Measurements from ENCODE around the gene SPC25. TPM values are rescaled to one million over a fixed set of nuclear protein-coding genes. Genes with fewer than 3 reads are reported as not detected.

Gene SPC25
- polyA plus RNA-seq, 1 donor from 2014 or later = 2.7 TPM

DNA sequence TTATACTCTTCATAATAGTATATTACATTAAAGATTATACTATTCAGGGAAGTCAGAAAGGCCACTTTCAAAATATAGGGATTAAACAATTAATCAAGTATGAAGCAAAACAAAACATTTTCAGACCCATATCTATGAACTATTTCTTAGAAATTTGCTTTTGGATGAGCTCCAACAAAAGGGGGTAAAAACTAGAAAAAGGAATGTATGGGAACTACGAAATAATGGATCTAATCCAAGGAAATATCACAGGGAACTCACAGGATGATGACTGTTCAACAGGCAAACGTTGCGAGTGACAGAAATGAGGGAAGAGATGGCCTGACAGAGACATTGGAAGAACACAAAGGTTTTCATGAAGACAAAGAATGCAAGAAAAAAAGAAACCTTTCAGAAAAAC is 38.8 kb upstream of the SPC25 start:
- Histone ChIP-seq H3F3A (ENCODE audit: insufficient read depth, low read length, poor library complexity, severe bottlenecking) (no peaks in the 10 kb centered on the region), H3K9me3 (ENCODE audit: low read length) (no peaks in the 10 kb centered on the region), H3K4me3 (ENCODE audit: low read length) (no peak overlapping the region), H3K27me3 (ENCODE audit: insufficient read depth, low read depth, low read length) (no peaks in the 10 kb centered on the region), H3K79me2 (replicated peaks; ENCODE audit: insufficient read depth, low read length) (no peaks in the 10 kb centered on the region), H3K9ac (ENCODE audit: low read length) (no peak overlapping the region), H2AFZ (ENCODE audit: low read depth, low read length) (no peak overlapping the region), H3K36me3 (ENCODE audit: insufficient read depth, low read length) (no peaks in the 10 kb centered on the region), H3K4me2 (ENCODE audit: low read length) (no peak overlapping the region), H3K27ac (ENCODE audit: low read length) (no peak overlapping the region), H3K9me2 (ENCODE audit: insufficient read depth, low read length) (no peaks in the 10 kb centered on the region), H4K20me1 (ENCODE audit: insufficient read depth) (no peaks in the 10 kb centered on the region)
- TF ChIP-seq TAF1 (IDR thresholded peaks at IDR 0.05; ENCODE audit: low read depth) (no peak), SMC3 (conservative IDR thresholded peaks at IDR 0.05; ENCODE audit: poor library complexity) (no peak)
- TF ChIP-seq, protein P1, sequence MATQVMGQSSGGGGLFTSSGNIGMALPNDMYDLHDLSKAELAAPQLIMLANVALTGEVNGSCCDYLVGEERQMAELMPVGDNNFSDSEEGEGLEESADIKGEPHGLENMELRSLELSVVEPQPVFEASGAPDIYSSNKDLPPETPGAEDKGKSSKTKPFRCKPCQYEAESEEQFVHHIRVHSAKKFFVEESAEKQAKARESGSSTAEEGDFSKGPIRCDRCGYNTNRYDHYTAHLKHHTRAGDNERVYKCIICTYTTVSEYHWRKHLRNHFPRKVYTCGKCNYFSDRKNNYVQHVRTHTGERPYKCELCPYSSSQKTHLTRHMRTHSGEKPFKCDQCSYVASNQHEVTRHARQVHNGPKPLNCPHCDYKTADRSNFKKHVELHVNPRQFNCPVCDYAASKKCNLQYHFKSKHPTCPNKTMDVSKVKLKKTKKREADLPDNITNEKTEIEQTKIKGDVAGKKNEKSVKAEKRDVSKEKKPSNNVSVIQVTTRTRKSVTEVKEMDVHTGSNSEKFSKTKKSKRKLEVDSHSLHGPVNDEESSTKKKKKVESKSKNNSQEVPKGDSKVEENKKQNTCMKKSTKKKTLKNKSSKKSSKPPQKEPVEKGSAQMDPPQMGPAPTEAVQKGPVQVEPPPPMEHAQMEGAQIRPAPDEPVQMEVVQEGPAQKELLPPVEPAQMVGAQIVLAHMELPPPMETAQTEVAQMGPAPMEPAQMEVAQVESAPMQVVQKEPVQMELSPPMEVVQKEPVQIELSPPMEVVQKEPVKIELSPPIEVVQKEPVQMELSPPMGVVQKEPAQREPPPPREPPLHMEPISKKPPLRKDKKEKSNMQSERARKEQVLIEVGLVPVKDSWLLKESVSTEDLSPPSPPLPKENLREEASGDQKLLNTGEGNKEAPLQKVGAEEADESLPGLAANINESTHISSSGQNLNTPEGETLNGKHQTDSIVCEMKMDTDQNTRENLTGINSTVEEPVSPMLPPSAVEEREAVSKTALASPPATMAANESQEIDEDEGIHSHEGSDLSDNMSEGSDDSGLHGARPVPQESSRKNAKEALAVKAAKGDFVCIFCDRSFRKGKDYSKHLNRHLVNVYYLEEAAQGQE (IDR thresholded peaks at IDR 0.05; ENCODE audit: borderline replicate concordance) = no peak

GRCh38 chr2:168928113-168928831 is 38.0 kb upstream of the SPC25 start:
- no peak overlapping the region for H3K4me2 ChIP-seq (ENCODE audit: low read length)
- H3K27ac ChIP-seq (ENCODE audit: low read length) = no peak overlapping the region
- no peaks in the 10 kb centered on the region for H3K27me3 ChIP-seq (ENCODE audit: insufficient read depth, low read depth, low read length)
- H3K4me3 ChIP-seq (ENCODE audit: low read length) = no peak overlapping the region
- no peaks in the 10 kb centered on the region for H3K36me3 ChIP-seq (ENCODE audit: insufficient read depth, low read length)
- no peaks in the 10 kb centered on the region for H3K79me2 ChIP-seq (replicated peaks; ENCODE audit: insufficient read depth, low read length)
- no peaks in the 10 kb centered on the region for H3F3A ChIP-seq (ENCODE audit: insufficient read depth, low read length, poor library complexity, severe bottlenecking)
- no peaks in the 10 kb centered on the region for H4K20me1 ChIP-seq (ENCODE audit: insufficient read depth)
- H3K9me2 ChIP-seq (ENCODE audit: insufficient read depth, low read length) = no peaks in the 10 kb centered on the region
- H3K9me3 ChIP-seq (ENCODE audit: low read length) = no peaks in the 10 kb centered on the region
- TF ChIP-seq TAF1 (IDR thresholded peaks at IDR 0.05; ENCODE audit: low read depth) = no peak
- TF ChIP-seq SMC3 (conservative IDR thresholded peaks at IDR 0.05; ENCODE audit: poor library complexity) = no peak
- no peak for TF ChIP-seq POLR2AphosphoS5 (IDR thresholded peaks at IDR 0.05)
- no peak for TF ChIP-seq CTCF (IDR thresholded peaks at IDR 0.05; ENCODE audit: poor library complexity, severe bottlenecking)
- no peak for TF ChIP-seq MXI1 (conservative IDR thresholded peaks at IDR 0.05; ENCODE audit: poor library complexity, severe bottlenecking)
- no peak for TF ChIP-seq EP300 (conservative IDR thresholded peaks at IDR 0.05; ENCODE audit: poor library complexity, severe bottlenecking)
- TF ChIP-seq EZH2 (IDR thresholded peaks at IDR 0.05; ENCODE audit: borderline replicate concordance, insufficient read depth, low read length, poor library complexity, severe bottlenecking) = no peak
- TF ChIP-seq RAD21 (conservative IDR thresholded peaks at IDR 0.05) = no peak
- TF ChIP-seq, protein P1 (IDR thresholded peaks at IDR 0.05; ENCODE audit: borderline replicate concordance) = no peak
- no peak overlapping the region for H3K9ac ChIP-seq (ENCODE audit: low read length)
- no peak overlapping the region for H2AFZ ChIP-seq (ENCODE audit: low read depth, low read length)

All from neural cell (in vitro differentiated cells).